Measurements from ENCODE around the gene EDN3.

Gene EDN3

DNA sequence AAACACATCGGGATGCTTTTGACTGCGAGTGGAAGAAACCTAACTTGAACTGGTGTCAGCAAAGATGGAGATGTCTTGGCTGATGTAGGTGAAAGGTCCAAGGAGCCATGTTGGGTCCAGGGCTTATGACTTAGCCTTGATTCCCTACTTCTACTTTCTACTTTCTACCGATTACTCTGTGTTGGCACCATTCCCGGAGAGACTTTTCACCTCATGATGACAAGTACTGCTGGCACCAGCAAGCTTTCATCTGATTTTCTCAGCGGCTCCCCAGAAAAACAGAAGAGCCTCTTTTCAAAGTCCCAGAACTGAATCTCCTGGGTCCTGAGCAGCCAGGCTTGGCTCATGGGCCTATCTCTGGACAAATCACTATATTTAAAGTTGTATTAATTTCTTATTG is 4.9 kb upstream of the EDN3 start:
- peaks cover 71% of the 10 kb centered on the region for H3K27me3 Mint-ChIP-seq
- H3K36me3 Mint-ChIP-seq, result no peaks in the 10 kb centered on the region
- ATAC-seq, result no peak
- no peak overlapping the region for H3K27ac Mint-ChIP-seq
- no peak overlapping the region for H3K4me3 Mint-ChIP-seq
- H3K4me1 Mint-ChIP-seq, result no peaks in the 10 kb centered on the region
- H3K9me3 Mint-ChIP-seq, result no peaks in the 10 kb centered on the region

- no peak overlapping the region for H3K4me3 Mint-ChIP-seq
- H3K27ac Mint-ChIP-seq, result no peak overlapping the region
- H3K27me3 Mint-ChIP-seq, result peaks cover 80% of the 10 kb centered on the region
- no peaks in the 10 kb centered on the region for H3K36me3 Mint-ChIP-seq
- no peaks in the 10 kb centered on the region for H3K4me1 Mint-ChIP-seq
- no peak for ATAC-seq
- no peaks in the 10 kb centered on the region for H3K9me3 Mint-ChIP-seq
Observed at GRCh38 chr20:59297686-59298085, 2.7 kb upstream of the EDN3 start.

GRCh38 chr20:59299945-59300332 is 472 bp upstream of the EDN3 start:
- H3K4me3 Mint-ChIP-seq, result no peak overlapping the region
- H3K27ac Mint-ChIP-seq, result no peak overlapping the region
- H3K36me3 Mint-ChIP-seq, result no peaks in the 10 kb centered on the region
- H3K9me3 Mint-ChIP-seq, result no peaks in the 10 kb centered on the region
- no peaks in the 10 kb centered on the region for H3K4me1 Mint-ChIP-seq
- H3K27me3 Mint-ChIP-seq, result peaks cover 84% of the 10 kb centered on the region
- no peak for ATAC-seq

DNA sequence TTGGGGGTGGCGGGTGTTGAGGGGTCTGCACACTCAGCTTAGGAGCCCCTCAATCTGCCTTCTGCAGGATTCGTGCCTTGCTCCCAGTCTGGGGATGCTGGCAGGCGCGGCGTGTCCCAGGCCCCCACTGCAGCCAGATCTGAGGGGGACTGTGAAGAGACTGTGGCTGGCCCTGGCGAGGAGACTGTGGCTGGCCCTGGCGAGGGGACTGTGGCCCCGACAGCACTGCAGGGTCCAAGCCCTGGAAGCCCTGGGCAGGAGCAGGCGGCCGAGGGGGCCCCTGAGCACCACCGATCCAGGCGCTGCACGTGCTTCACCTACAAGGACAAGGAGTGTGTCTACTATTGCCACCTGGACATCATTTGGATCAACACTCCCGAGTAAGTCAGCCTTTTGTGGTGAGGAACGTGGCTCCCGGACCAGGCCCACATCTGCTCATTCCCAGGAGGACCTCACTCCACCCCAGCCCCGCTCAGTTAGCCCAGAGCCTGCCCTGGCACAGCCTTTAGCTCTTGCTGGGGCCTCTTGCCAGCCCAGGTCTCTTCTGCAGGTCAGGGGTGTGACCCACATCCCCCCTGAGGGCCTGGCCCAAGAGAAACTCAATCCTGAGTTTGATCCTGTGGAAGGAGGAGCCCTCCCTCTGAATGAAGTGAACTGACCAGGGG is 1.1 kb downstream of the EDN3 start:
- Mint-ChIP-seq H3K27me3 (peaks cover 81% of the 10 kb centered on the region), H3K36me3 (no peaks in the 10 kb centered on the region), H3K27ac (no peak overlapping the region), H3K4me3 (no peak overlapping the region), H3K4me1 (no peaks in the 10 kb centered on the region), H3K9me3 (no peaks in the 10 kb centered on the region)
- no peak for ATAC-seq

DNA sequence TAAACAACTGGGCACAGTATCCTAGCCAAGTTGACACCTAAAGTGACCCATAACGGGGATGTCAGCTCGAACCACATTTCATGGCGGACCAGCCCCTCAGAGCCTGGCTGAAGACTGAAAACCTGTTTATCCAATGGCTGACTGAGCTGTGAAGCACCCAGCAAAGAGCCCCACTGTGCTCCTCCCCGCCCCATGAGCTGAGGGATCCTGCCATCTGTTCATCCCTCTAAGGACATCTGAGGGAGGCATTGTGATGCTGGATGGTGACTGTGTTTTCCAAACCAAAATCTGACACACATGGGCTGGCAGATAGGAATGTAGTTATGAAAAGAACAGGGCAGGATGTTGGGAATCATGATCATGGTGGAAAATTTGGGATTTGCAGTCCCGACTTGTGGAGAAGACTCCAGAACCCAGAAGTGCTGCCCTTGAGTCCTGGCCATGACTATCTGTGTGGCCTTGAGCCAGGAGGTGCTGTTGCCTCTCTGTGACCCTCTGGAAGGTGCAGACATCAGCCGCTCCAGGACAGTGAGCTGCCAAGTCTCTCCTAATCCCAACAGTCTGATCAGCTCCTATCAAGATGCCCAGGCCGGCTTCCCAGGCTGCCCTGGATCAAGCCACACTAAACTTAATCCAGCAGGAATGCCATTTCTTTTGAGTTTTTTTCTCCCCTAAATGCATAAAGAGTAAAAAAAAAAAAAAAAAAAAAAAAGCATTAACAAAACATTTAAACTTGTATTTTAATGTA is 5.7 kb downstream of the EDN3 start:
- no peaks in the 10 kb centered on the region for H3K4me1 Mint-ChIP-seq
- H3K27me3 Mint-ChIP-seq, result peaks cover 44% of the 10 kb centered on the region
- no peak overlapping the region for H3K4me3 Mint-ChIP-seq
- no peaks in the 10 kb centered on the region for H3K36me3 Mint-ChIP-seq
- no peak for ATAC-seq
- H3K9me3 Mint-ChIP-seq, result no peaks in the 10 kb centered on the region
- H3K27ac Mint-ChIP-seq, result no peak overlapping the region

DNA sequence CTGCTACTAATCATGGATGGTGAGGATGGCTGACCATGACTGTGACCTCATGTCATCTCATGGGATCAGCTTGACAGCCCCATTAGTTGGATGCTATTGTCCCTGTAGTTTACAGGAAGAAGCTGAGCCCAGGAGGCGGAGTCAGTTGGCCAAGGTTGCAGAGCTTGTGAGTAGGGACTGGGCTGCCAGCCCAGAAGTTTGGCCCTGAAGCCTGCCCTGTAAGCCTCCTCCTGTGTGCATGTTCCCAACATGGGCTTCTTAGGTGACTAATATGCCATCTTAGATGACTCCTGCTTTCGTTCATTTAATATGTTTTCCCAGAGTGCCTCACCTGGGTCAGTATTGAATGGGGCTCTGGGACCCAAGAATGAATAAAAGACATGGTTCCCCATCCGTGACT is 6.9 kb downstream of the EDN3 start:
- H3K27ac Mint-ChIP-seq, result no peak overlapping the region
- no peaks in the 10 kb centered on the region for H3K36me3 Mint-ChIP-seq
- H3K9me3 Mint-ChIP-seq, result no peaks in the 10 kb centered on the region
- no peak for ATAC-seq
- H3K4me1 Mint-ChIP-seq, result no peaks in the 10 kb centered on the region
- no peak overlapping the region for H3K4me3 Mint-ChIP-seq
- peaks cover 33% of the 10 kb centered on the region for H3K27me3 Mint-ChIP-seq

GRCh38 chr20:59308493-59309201 is 8.2 kb downstream of the EDN3 start:
- no peaks in the 10 kb centered on the region for H3K36me3 Mint-ChIP-seq
- no peaks in the 10 kb centered on the region for H3K4me1 Mint-ChIP-seq
- no peak for ATAC-seq
- no peak overlapping the region for H3K4me3 Mint-ChIP-seq
- no peak overlapping the region for H3K27ac Mint-ChIP-seq
- peaks cover 27% of the 10 kb centered on the region for H3K27me3 Mint-ChIP-seq
- H3K9me3 Mint-ChIP-seq, result no peaks in the 10 kb centered on the region

GRCh38 chr20:59309218-59309617 is 8.8 kb downstream of the EDN3 start:
- ATAC-seq, result no peak

DNA sequence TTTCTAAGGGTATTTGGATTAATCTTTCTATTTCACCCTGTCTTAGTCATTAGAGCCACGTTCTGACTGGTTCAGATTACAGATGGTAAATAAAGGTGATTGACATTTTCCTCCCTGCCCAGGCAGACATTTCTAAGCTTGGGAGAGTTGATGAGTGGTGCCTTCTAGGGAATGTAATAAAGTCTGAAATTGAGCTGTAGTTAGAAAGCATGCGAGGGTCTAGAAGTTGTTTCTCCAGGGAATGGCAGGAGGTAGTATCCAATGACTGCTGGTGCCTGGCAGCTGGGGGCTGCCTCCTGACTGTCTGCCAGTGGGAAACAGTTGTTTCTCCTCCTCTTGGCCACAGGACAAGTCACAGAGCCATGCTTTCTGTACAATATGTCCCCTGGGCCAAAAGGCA is 14.6 kb downstream of the EDN3 start:
- no peaks in the 10 kb centered on the region for H3K4me1 Mint-ChIP-seq
- no peak overlapping the region for H3K27ac Mint-ChIP-seq
- no peaks in the 10 kb centered on the region for H3K9me3 Mint-ChIP-seq
- H3K36me3 Mint-ChIP-seq, result no peaks in the 10 kb centered on the region
- ATAC-seq, result no peak
- H3K4me3 Mint-ChIP-seq, result no peak overlapping the region
- peaks cover 19% of the 10 kb centered on the region for H3K27me3 Mint-ChIP-seq

More at GRCh38 chr20:59309218-59309617, 8.8 kb downstream of the EDN3 start:
- Mint-ChIP-seq H3K4me3 (no peak overlapping the region), H3K27ac (no peak overlapping the region), H3K27me3 (peaks cover 27% of the 10 kb centered on the region), H3K4me1 (no peaks in the 10 kb centered on the region), H3K36me3 (no peaks in the 10 kb centered on the region), H3K9me3 (no peaks in the 10 kb centered on the region)

DNA sequence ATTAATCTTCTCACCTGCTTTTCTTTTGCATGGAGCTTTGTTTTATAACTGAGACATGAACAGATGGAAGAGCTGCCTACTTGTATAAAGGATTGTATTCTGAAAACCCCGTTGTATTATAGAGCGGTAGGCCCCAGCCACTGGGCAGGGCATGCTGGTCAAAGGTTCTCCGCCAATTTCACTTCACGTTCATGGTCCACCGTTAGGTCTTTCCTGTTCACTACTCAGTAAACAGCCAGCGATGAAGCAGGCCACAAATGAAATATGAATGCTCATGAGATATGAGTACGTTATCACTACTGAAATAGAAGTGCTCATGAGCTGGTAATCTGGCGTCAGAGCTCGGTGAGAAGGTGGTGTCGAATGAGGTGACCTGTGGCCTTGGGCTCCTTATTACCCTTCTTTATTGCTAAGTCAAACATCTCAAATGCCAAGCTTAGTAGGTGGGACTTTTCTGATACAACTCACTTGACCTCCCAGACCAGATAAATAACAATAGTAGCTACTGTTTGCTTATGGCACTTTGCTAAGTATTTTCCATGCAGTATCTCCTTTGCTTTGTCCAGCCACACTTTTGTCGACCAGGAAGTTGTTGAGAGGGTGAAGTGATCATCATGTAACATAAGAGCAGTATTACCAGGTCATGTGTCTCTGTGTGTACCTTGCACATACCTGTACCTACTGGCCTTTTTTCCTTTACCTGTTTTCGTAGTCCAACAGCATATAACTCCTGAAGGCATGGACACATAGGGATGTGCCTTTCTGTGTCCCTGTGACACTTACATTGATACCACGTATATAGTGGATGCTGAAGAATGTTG is 16.7 kb downstream of the EDN3 start:
- no peak overlapping the region for H3K27ac Mint-ChIP-seq
- no peaks in the 10 kb centered on the region for H3K9me3 Mint-ChIP-seq
- ATAC-seq, result no peak
- H3K27me3 Mint-ChIP-seq, result peaks cover 19% of the 10 kb centered on the region
- no peaks in the 10 kb centered on the region for H3K4me1 Mint-ChIP-seq
- no peaks in the 10 kb centered on the region for H3K36me3 Mint-ChIP-seq
- no peak overlapping the region for H3K4me3 Mint-ChIP-seq

- H3K4me1 Mint-ChIP-seq, result no peaks in the 10 kb centered on the region
Observed at GRCh38 chr20:59318201-59318790, 17.9 kb downstream of the EDN3 start.

DNA sequence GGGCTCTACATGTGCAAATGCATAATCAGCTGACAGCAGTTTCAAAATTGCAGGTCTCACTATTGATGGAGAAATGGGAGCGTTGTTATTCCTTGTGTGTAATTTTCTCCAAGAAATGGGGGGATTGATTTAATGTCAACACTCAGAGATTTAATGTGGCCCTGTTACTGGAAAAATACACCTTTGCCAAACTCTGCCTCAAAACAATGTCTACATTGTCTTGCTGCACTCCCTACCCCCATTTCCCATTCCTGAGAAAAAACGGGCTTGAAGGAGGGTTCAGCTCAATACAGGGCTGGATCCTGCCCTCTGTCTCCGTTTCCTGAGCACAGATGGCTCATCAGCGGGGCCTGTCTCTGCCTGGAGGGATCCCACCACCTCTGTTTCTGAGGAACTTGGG is 18.4 kb downstream of the EDN3 start:
- H3K27ac Mint-ChIP-seq, result no peak overlapping the region
- no peak for ATAC-seq
- H3K27me3 Mint-ChIP-seq, result peaks cover 9% of the 10 kb centered on the region
- H3K9me3 Mint-ChIP-seq, result no peaks in the 10 kb centered on the region
- H3K4me3 Mint-ChIP-seq, result no peak overlapping the region
- no peaks in the 10 kb centered on the region for H3K36me3 Mint-ChIP-seq
- H3K4me1 Mint-ChIP-seq, result no peaks in the 10 kb centered on the region

More at GRCh38 chr20:59318201-59318790, 17.9 kb downstream of the EDN3 start:
- no peak overlapping the region for H3K4me3 Mint-ChIP-seq
- H3K36me3 Mint-ChIP-seq, result no peaks in the 10 kb centered on the region
- H3K27ac Mint-ChIP-seq, result no peak overlapping the region
- peaks cover 14% of the 10 kb centered on the region for H3K27me3 Mint-ChIP-seq
- H3K9me3 Mint-ChIP-seq, result no peaks in the 10 kb centered on the region
- ATAC-seq, result no peak

- Mint-ChIP-seq H3K27ac (no peak overlapping the region), H3K27me3 (peaks cover 11% of the 10 kb centered on the region), H3K36me3 (no peaks in the 10 kb centered on the region), H3K9me3 (no peaks in the 10 kb centered on the region), H3K4me1 (no peaks in the 10 kb centered on the region), H3K4me3 (no peak overlapping the region)
- ATAC-seq, result no peak
Observed at GRCh38 chr20:59320426-59320825, 20.0 kb downstream of the EDN3 start.

DNA sequence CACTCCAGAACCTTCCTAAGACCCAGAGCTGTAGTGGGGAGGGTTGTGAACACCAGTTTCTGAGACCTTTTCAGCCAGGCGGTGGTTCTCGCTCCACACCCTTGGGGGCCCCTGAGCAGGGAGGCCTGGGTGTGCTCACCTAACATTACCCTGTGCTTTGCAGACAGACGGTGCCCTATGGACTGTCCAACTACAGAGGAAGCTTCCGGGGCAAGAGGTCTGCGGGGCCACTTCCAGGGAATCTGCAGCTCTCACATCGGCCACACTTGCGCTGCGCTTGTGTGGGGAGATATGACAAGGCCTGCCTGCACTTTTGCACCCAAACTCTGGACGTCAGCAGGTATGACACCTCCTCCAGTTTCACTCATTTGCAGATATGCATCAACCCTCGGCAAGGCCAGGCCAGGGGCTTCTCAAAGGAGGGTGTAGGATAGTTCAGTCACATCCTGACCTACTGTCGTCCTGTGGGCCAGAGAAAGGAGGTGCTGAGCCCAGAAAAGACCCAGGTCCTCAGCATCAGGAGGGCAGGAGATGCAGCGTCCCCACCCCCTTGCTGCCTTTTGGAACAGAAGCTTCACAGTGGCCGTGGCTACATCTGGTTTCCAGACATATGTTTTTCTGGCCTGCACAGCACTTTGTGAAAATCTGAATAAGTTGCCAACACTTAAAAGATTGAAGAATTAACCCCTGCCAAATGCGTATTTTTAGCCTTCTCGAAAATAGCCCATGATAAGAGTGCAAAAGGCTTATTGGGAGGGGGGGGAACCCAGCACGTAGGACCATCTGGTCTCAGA is 20.6 kb downstream of the EDN3 start:
- peaks cover 17% of the 10 kb centered on the region for H3K27me3 Mint-ChIP-seq
- H3K36me3 Mint-ChIP-seq, result no peaks in the 10 kb centered on the region
- no peak overlapping the region for H3K27ac Mint-ChIP-seq

More for the DNA sequence above, 20.6 kb downstream of the EDN3 start:
- no peaks in the 10 kb centered on the region for H3K4me1 Mint-ChIP-seq
- ATAC-seq, result no peak
- no peaks in the 10 kb centered on the region for H3K9me3 Mint-ChIP-seq
- no peak overlapping the region for H3K4me3 Mint-ChIP-seq
